Neural cell (in vitro differentiated cells): ENCODE results near the gene CTSE.

Source experiments
- CTCF ChIP-seq: fragments of 450-650 bp; IDR thresholded peaks from 2 replicates; pipeline ENCODE4 v1.5.1; 2014; ENCODE audit warnings: antibody characterized with exemption, mild to moderate bottlenecking, moderate library complexity; ENCODE audit not compliant: poor library complexity, severe bottlenecking
- EP300 ChIP-seq: fragments of 450-650 bp; conservative IDR thresholded peaks from 2 replicates; pipeline ENCODE4 v1.6.1; 2014; ENCODE audit warnings: antibody characterized with exemption, mild to moderate bottlenecking, moderate library complexity; ENCODE audit not compliant: poor library complexity, severe bottlenecking
- POLR2AphosphoS5 ChIP-seq: IDR thresholded peaks from 2 replicates; pipeline ENCODE4 v1.6.1; 2012
- RAD21 ChIP-seq: fragments of 450-650 bp; conservative IDR thresholded peaks from 2 replicates; pipeline ENCODE4 v1.6.1; 2014; ENCODE audit warnings: antibody characterized with exemption, mild to moderate bottlenecking, moderate library complexity

DNA sequence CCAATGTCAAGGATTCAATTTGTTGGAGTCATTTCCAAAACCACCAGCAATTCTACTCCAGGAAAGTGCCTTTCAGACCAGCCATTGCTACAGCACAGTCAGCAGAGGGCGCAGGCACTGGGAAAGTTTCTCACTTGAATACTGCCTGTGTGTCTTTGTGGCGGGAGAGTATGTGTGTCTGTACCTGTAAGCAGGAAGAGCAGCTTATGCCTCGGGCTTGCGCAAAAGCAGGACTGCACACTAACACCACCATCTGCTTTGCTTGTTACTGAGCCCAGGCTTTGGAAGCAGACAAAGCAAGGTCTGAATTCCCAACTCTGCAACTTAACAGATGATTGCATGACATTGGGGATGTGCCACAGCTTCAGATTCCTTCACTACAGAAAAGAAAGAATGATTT is 7.0 kb upstream of the CTSE start:
- no peak for TF ChIP-seq POLR2AphosphoS5
- TF ChIP-seq CTCF: peak; percentile 85
- peak; percentile 71 for TF ChIP-seq RAD21
- TF ChIP-seq EP300: no peak
